GM19455 (cell line): ENCODE results near the gene PER3.

ENCODE experiments used
- ATAC-seq: cut with Tn5 transposase; IDR thresholded peaks from one replicate; pipeline ENCODE4 v1.9.1; 2021; ENCODE audit not compliant: unreplicated experiment

The PER3 gene

DNA sequence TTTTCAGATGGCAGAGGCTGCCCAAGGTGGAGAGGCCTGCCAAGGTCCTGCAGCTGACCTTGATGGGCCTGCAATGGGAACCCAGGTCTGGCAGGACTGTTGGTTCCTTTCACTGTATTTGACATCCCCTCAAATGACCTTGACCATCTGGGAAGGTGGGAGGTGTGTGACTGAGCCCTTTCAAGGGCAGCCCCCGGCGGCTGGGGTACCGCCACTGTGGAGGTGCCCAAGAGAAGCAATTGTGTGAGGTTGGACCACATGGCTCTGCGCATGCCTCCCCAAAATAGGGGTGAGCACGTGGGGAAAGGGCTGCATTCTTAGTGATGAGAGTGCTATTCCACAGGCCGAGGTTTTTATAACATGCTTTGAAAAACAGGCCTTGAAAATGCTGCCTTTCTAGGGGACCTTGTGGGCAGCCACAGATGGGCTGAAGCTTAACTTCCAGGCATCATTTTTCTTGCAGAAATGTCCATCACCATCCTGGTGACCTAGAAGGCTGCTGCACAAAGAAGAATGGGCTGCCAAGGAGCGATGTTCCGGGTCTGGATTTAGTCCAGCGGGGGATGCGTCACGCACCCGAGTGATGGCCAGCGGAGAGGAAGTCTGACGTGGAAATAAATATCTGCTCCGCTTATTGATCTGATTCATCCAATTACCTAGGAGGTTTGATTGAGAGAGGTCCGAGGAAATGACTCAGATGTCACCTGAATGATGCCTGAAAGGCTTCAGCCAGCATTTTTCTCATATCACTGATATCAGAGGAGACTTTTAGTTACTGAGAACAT, 85.2 kb downstream of the PER3 start:
- ATAC-seq, result no peak

DNA sequence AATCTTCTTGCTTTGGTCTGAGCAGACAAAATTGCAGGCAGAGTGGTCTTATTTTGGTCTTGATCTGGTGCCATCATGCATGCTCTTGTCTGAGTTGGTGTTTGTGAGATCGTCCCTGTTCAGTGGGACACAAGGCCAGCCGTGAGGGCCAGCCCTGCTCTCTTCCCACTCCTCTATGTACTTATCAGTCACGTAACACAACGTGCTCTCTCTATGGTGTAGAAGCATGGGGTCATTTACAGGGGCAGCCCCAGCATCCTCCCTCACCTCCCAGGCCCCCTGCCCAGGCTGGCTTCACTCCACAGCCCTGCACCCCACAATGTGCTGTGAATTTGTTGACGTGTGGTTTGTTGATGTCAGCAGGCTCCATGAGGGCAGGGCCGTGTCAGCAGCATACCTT, 87.0 kb downstream of the PER3 start:
- ATAC-seq, result no peak

DNA sequence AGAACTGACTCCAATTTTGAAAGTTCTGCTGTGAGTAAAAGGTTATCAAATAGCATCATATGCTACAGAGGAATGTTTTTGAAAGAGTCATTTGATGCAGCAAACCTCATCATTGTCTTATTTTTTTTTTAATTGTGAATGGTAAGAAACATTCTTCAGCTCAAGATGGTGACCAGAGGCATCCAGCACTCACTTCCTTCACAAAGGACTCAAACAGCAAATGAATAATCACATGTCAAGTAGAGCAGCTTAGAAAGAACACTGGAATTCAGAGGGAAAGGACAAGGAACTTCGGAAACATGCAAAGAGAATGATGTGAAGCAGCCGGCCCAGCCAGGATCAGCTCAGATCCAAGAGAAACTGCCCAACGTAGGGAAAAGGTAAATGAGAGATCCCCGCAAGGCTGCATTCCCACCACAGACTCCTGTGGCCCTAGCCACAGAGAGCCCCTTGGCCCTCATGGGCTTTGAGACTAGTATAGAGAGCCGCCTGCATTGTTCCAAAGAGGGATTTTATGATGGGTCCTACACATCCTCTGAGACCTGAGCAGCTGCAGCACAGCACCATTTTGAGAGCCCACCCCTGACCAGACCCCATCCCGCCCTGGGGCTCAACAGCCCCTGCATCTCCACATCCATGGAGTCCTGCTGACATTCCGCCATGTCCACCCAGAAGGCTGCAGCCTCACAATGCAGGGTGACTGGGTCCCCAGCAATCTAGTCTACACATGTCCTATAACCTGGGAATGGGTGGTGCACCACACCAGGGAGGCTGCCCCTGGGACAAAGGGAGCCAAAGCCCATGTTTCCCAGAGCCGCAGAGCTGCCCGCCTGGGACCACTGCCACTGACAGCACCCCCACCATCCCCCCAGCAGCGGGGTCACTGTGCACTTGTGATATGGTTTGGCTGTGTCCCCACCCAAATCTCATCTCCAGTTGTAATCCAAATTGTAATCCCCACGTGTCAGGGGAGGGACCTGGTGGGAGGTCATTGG, 90.0 kb downstream of the PER3 start:
- no peak for ATAC-seq

DNA sequence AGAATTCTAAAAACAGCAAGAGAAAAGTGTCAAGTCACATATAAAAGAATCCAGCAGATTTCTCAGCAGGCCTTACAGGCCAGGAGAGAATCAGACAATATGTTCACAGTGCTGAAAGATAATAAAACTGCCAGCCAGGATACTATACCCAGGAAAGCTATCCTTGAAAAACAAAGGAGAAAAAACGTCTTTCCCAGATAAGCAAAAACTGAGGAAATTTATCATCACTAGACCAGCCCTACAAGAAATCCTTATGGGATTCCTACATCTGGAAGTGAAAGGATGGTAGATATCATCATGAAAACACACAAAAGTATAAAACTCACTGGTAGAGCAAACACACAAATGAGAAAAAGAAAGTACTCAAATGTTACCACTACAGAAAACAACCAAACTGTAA, 93.9 kb downstream of the PER3 start:
- no peak for ATAC-seq

DNA sequence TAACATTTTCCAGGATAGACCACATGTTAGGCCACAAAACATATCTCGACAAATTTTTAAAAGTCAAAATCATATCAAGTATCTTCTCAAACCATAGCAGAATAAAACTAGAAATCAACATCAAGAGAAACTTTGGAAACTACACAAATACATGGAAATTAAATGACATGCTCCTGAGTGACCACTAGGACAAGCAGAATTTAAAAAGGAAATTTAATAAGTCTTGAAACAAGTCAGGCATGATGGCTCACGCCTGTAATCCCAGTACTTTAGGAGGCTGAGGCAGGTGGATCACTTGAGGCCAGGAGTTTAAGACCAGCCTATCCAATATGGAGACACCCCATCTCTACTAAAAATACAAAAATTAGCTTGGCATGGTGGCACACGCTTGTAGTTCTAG, 95.1 kb downstream of the PER3 start:
- no peak for ATAC-seq

DNA sequence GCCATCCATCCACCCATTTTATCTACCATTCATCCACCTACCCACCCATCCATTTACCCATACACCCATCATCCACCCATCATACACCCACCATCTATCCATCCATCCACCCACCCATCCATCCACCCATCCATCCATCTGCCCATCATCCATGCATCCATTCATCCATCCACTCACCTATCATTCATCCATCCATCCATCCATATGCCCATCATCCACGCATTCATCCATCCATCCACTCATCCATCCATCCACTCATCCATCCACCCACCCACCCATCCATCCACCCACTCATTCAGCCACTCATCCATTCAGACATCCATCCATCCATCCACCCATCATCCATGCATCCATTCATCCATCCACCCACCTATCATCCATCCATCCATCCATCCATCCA, 100.7 kb downstream of the PER3 start:
- no peak for ATAC-seq

DNA sequence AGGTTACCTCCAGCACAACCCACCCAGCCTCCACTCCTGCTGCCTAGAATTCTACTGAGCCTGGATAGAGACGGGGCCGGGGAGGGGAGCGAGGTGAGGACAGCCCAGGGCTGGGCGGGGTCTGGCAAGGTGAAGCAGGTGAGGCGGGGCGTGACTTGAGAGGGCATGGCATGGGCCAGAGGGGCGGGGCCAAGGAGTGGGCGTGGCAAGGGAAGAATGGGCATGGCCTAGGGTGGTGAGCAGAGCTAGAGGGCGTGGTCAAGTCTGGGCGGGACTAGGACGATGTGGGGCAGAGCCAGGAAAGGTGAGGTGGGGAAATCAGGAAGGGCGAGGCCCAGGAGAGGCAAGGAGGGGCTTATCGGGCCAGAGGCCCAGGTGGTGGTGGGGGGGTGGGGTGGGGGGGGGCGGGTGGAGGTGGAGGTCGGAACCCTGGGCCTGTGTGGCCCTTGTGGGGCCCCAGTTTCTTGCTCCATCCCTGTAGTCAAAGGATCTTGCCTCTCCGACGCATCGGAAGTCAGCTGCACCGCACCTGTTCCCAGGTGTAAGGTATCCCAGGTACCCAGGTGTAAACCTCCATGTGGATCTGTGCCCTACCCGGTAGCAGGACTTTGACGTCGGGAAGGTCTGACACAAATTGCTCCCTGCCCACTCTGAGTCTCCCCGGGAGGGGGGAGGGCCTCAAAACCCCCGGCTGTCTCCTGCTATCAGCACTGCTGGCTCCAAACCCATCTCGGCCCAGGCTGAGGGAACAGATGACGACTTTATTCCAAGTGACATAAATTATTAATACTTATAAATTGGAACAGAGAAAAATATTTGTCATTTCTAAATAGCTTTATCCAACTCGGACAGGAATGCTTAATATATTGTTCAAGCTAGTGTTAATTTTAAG, 101.7 kb downstream of the PER3 start:
- no peak for ATAC-seq

DNA sequence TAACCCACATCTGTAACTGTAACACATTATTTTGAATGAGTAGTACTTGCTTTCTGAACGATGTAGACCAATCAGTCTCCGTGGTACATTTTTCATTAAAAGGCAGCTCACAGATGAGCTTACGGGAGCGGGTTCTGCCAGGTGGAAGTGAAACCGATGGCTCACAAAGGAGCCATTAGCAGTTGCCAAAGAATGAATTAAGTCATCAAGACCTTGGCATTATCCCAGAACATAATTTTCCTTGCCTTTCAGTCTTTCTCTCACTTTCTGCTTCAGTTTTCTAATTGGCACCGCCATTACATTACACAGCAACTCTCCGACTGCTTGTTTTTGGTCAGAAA, 102.3 kb downstream of the PER3 start:
- ATAC-seq, result no peak

DNA sequence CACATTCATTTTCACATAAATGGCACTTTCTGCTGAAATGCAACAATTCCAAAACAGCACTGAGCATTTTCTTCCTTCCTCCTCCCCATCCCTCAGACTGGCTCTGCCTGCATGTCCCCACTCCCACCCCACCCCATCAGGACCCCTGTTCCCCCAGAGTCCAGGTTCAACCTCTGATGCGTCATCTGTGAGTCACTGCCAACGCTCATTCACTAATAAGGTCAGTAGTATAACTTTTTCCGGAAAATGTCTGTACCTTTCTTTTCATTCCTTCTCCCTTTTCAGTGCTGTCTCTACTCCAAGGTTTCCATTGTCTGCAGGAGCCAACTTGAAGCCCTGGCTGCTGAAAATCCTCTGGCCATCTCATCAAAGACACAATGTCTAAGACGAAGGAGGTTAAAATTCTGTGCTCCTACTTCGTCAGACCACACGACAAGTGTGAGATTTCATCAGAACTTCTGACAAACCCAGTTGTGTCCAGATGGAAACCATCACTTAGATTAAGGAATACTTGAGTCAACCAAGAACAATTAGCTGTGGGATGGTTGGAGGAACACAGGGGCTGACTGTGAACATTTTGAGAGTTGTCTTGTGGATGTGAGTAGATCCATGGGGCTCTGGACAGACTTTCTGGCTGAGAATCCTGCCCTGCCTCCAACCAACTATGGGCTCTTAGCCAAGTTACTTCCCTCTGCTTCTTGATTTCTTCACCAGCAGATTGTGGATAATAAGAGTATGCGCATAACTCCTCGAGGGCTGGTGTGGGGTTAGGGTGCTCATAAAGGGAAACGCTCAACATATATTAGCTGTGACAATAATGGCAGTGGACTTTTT, 104.4 kb downstream of the PER3 start:
- ATAC-seq, result no peak

DNA sequence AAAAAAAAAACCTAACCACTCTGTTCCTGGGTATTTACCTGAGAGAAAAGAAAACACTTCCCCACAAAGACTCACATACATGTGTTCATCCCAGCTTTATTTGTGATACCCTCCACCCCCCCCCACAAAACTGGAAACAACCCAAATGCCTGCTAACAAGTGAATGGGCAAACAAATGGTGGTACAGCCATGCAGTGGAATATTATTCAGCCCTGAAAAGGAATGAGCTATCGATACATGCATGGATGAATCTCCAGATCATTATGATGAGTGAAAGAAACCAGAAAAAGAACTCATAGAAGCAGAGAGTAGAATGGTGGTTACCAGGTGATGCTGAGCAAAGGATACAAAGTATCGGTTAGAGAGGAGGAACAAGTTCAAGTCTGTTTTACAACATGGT, 106.8 kb downstream of the PER3 start:
- ATAC-seq, result no peak

DNA sequence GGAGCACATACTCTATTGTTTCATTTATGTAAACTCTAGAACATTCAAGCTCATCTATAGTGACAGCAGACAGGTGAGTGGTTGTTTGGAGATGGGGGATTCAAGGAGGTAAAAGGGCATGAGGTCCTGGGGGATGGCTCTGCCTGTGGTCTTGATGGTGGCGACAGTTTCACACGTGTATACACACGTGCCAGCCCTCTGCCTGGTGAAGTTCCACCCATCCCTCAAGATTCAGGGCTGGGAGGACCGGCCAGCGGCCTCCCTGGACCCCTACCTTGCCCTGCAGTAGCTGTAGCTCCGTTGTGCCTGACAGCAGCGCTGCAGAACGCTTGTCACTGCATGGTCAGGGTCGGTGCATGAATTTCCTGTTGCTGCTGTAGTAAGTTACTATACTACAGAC, 107.7 kb downstream of the PER3 start:
- ATAC-seq, result no peak

DNA sequence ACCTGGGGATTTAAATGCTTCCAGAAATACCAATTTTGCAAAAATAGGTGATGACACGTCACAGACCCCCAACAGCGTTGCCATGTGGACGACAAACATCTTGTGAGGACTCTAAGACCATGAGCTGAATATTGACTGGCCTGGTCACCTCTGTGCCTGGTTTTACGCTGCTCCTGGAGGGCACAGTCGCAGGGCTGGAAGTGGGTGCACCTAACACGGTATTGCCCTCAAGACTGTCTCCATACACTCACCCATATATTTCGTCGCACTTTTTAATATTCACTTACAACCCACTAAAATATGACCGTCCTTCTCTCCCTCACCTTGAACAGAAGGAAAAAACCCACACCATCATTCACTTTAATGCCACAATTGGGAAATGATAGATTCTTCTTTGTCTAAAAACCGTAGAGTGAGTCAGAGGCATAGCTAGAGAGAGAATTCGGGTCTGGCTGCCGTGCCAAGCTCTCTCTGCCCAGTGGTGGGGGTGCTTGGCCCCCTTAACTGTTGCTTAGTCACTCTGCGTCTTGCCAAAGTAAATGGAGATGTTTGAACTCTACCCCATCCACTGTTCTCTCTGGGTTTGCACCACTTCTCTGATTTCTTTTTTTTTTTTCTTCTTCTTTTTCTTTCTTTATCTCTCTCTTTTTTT, 109.6 kb downstream of the PER3 start:
- no peak for ATAC-seq
